Hepatocyte (in vitro differentiated cells): ENCODE data around the gene EXOC2. TPM values are rescaled to one million over a fixed set of nuclear protein-coding genes. Genes with fewer than 3 reads are reported as not detected.

ENCODE experiments used
- DNase-seq: peaks from one replicate; pipeline ENCODE4 v3.0.0-alpha.2; 2016; ENCODE audit warnings: low spot score
- H2AFZ ChIP-seq: fragments of 200-600 bp; sonication (generic); 2 replicates; pipeline ENCODE4 v1.6.0; 2016; ENCODE audit warnings: antibody characterized with exemption, mild to moderate bottlenecking
- H3K27ac ChIP-seq: fragments of 200-600 bp; sonication (generic); 2 replicates; pipeline ENCODE4 v1.5.1; 2016; ENCODE audit warnings: mild to moderate bottlenecking
- H3K27me3 ChIP-seq: fragments of 200-600 bp; sonication (generic); 2 replicates; pipeline ENCODE4 v1.6.1; 2016
- H3K36me3 ChIP-seq: fragments of 200-600 bp; sonication (generic); replicated peaks from 2 replicates; pipeline ENCODE4 v1.5.1; 2016; ENCODE audit warnings: low read depth; ENCODE audit not compliant: insufficient read depth
- H3K4me1 ChIP-seq: fragments of 200-600 bp; sonication (generic); 2 replicates; pipeline ENCODE4 v1.5.1; 2016; ENCODE audit warnings: mild to moderate bottlenecking, moderate library complexity; ENCODE audit not compliant: insufficient read depth
- H3K4me2 ChIP-seq: fragments of 200-600 bp; sonication (generic); 2 replicates; pipeline ENCODE4 v1.6.0; 2016
- H3K4me3 ChIP-seq: fragments of 200-600 bp; sonication (generic); 2 replicates; pipeline ENCODE4 v1.5.1; 2016; ENCODE audit warnings: mild to moderate bottlenecking
- H3K79me2 ChIP-seq: fragments of 200-600 bp; sonication (generic); 2 replicates; pipeline ENCODE4 v1.6.0; 2017; ENCODE audit warnings: mild to moderate bottlenecking
- H3K9me2 ChIP-seq: fragments of 200-600 bp; sonication (generic); replicated peaks from 2 replicates; pipeline ENCODE4 v1.6.0; 2017; ENCODE audit warnings: mild to moderate bottlenecking; ENCODE audit not compliant: insufficient read depth
- H3K9me3 ChIP-seq: fragments of 200-600 bp; sonication (generic); 2 replicates; pipeline ENCODE4 v1.5.1; 2016; ENCODE audit warnings: low read depth, mild to moderate bottlenecking
- H4K20me1 ChIP-seq: fragments of 200-600 bp; sonication (generic); 2 replicates; pipeline ENCODE4 v1.6.0; 2016; ENCODE audit warnings: mild to moderate bottlenecking; ENCODE audit not compliant: insufficient read depth, poor library complexity, severe bottlenecking
- EZH2 ChIP-seq: fragments of 200-600 bp; sonication (generic); IDR thresholded peaks from 2 replicates; pipeline ENCODE4 v1.6.1; 2016; ENCODE audit warnings: antibody characterized with exemption, mild to moderate bottlenecking, borderline replicate concordance
- EZH2phosphoT487 ChIP-seq: fragments of 200-600 bp; sonication (generic); IDR thresholded peaks from one replicate; pipeline ENCODE4 v1.6.1; 2018; ENCODE audit warnings: antibody characterized with exemption, mild to moderate bottlenecking, low read depth, moderate library complexity; ENCODE audit not compliant: unreplicated experiment, severe bottlenecking
- WGBS: methylation state at CpG from one replicate; pipeline ENCODE4 v1.1.6; 2016; ENCODE audit warnings: low lambda C conversion rate; ENCODE audit errors: missing lambda C conversion rate; 5-methylcytosine and 5-hydroxymethylcytosine counted together
- polyA plus RNA-seq: library from polyadenylated mRNA; unstranded; fragments of >200 nt; fragmentation: Nextera tagmentation; extraction: Ambion mirVana; gene quantifications from 2 replicates; pipeline ENCODE4 v1.2.1, GENCODE V29; 2016
- total RNA-seq: library from RNA; depleted of rRNA; stranded (reverse); fragments of >200 nt; gene quantifications from 2 replicates; pipeline ENCODE4 v1.2.3, GENCODE V29; 2014
- TF ChIP-seq, protein P1 (sequence below): fragments of 200-600 bp; sonication (generic); IDR thresholded peaks from 2 replicates; pipeline ENCODE4 v1.5.1; 2016; ENCODE audit warnings: antibody characterized with exemption, mild to moderate bottlenecking; ENCODE audit not compliant: poor library complexity

Gene EXOC2
- total and polyA plus RNA-seq, 2 experiments from 2014 or later, result 15.4 to 27.0 TPM

DNA sequence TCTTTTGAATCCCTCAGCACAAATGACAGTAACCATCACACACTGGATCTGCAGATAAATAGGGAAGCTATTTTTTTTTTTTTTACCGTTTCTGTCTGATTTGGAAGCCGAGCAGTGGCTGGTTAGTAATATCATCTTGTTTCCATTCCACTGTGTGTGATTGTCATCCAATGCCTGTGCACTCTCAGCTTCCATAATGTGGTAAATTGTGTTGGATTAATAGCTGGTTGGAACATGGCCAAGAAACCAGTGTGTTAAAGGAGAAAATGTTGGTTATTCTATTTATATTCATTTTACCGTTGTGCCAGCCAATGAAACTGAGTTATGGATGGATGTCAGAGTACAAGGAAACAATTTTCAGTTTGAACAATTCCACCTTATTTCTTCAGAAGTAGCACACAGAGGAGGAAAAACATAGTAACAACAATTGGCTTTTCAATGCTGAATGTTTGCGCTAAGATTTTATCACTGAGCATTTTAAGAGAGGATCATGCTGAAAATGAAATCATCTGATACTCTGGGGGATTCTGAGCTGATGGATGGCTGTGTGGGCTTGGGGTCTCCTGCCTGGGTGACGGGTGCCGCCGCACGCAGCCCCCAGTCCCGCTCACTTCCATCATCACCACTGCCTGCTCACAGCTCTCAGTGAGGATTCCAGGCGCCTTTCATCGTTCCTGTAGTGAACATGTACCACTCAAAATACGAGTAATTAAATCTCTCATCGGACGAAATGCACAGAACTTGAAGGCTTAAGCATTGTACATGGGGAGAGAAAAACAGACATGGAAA is 40.7 kb upstream of the EXOC2 start:
- Histone ChIP-seq H3K27ac (peak overlapping the region; percentile 40), H3K79me2 (no peaks in the 10 kb centered on the region), H3K9me3 (no peaks in the 10 kb centered on the region), H3K4me3 (no peak overlapping the region), H3K4me2 (no peak overlapping the region), H4K20me1 (no peaks in the 10 kb centered on the region), H2AFZ (no peak overlapping the region), H3K4me1 (no peaks in the 10 kb centered on the region), H3K27me3 (peaks cover 24% of the 10 kb centered on the region), H3K9me2 (no peaks in the 10 kb centered on the region), H3K36me3 (no peaks in the 10 kb centered on the region)
- WGBS, result 86% methylated on average over 14 of the region's 14 CpGs
- TF ChIP-seq EZH2, result no peak
- TF ChIP-seq, protein P1, sequence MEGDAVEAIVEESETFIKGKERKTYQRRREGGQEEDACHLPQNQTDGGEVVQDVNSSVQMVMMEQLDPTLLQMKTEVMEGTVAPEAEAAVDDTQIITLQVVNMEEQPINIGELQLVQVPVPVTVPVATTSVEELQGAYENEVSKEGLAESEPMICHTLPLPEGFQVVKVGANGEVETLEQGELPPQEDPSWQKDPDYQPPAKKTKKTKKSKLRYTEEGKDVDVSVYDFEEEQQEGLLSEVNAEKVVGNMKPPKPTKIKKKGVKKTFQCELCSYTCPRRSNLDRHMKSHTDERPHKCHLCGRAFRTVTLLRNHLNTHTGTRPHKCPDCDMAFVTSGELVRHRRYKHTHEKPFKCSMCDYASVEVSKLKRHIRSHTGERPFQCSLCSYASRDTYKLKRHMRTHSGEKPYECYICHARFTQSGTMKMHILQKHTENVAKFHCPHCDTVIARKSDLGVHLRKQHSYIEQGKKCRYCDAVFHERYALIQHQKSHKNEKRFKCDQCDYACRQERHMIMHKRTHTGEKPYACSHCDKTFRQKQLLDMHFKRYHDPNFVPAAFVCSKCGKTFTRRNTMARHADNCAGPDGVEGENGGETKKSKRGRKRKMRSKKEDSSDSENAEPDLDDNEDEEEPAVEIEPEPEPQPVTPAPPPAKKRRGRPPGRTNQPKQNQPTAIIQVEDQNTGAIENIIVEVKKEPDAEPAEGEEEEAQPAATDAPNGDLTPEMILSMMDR, result no peak
- no peak for TF ChIP-seq EZH2phosphoT487
- DNase-seq, result no peak

DNA sequence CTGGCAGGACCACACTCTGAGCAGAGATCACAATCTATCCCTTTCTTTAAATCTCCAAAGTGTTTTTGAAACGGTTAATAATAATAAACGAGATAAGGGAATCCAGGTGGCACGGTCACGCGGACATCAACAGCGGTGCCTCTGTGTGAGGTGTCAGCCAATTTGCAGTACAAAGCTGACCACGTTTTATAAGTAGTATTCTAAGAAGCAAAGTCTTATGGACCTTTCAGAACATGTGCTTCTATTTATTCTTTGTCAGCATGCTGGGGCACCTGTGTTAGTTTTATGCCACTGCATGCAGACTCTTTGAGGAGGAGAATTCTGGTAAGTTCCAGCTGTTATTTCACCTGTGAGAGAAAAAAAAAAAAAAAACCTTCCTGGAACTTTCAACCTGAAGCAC is 39.0 kb upstream of the EXOC2 start:
- Histone ChIP-seq H3K36me3 (no peaks in the 10 kb centered on the region), H3K9me2 (no peaks in the 10 kb centered on the region), H3K27ac (peak overlapping the region; percentile 7), H3K27me3 (peaks cover 24% of the 10 kb centered on the region), H4K20me1 (no peaks in the 10 kb centered on the region), H3K4me1 (no peaks in the 10 kb centered on the region), H3K4me2 (no peak overlapping the region), H3K79me2 (no peaks in the 10 kb centered on the region), H2AFZ (no peak overlapping the region), H3K9me3 (no peaks in the 10 kb centered on the region), H3K4me3 (no peak overlapping the region)
- no peak for TF ChIP-seq EZH2
- TF ChIP-seq, protein P1, result no peak
- TF ChIP-seq EZH2phosphoT487, result no peak
- no peak for DNase-seq
- WGBS, result 37% methylated on average over 7 of the region's 7 CpGs

DNA sequence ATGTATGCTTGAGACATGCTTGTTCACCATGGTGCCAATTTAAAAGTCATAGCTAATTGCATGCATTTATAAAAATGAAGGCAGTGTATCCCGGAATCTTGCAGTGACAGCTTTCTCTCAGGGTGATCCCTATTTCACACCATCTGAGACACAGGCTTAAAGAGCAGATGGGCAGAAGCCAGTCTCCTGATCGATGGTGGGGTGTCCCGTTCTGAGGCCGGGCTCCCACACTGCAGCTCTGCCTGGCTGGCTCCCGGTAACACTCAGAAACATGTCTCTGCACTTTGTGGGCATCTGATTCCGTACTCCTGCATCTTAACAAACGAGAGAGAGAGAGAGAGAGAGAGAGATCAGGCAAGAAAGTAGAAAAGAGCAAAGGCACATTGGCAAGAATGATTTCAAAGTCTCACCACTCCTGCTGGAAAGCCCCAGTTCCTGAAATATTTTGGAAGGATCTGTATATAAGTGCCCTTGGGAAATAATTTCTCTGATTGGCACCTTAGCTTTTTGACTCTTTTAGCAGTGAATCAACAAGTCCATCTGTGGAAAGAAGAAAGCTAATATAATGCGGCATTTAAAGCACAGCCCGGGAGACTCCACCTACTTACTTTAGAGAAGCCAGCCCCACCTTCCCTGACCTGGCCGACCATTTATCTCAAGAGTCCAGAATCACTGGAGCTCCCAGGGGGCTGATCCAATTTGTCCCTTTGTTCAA is 36.8 kb upstream of the EXOC2 start:
- H3K4me1 ChIP-seq, result no peaks in the 10 kb centered on the region
- H2AFZ ChIP-seq, result no peak overlapping the region
- H3K4me2 ChIP-seq, result no peak overlapping the region
- no peaks in the 10 kb centered on the region for H3K9me2 ChIP-seq
- peaks cover 28% of the 10 kb centered on the region for H3K27me3 ChIP-seq
- H3K27ac ChIP-seq, result no peak overlapping the region
- DNase-seq, result no peak
- TF ChIP-seq, protein P1, result no peak
- TF ChIP-seq EZH2phosphoT487 (no peak), EZH2 (no peak)
- no peak overlapping the region for H3K4me3 ChIP-seq
- 89% methylated on average over 10 of the region's 10 CpGs for WGBS
- no peaks in the 10 kb centered on the region for H3K36me3 ChIP-seq
- no peaks in the 10 kb centered on the region for H3K9me3 ChIP-seq
- no peaks in the 10 kb centered on the region for H3K79me2 ChIP-seq
- no peaks in the 10 kb centered on the region for H4K20me1 ChIP-seq
